SU-DHL-6 (cell line): ENCODE measurements around the gene PSMC2.

Source experiments
- H2AFZ ChIP-seq: fragments of 200-600 bp; sonication (generic); 2 replicates; pipeline ENCODE4 v1.6.1; 2014; ENCODE audit warnings: low read depth, mild to moderate bottlenecking, moderate library complexity, mixed read lengths, antibody characterized with exemption, low read length; ENCODE audit not compliant: severe bottlenecking
- H3F3A ChIP-seq: fragments of 200-600 bp; shearing (Covaris generic); 2 replicates; pipeline ENCODE4 v1.6.0; 2016; ENCODE audit warnings: antibody characterized with exemption, mild to moderate bottlenecking; ENCODE audit not compliant: insufficient read depth
- H3K27ac ChIP-seq: fragments of 200-600 bp; sonication (generic); 2 replicates; pipeline ENCODE4 v1.5.1; 2016; ENCODE audit warnings: low read depth, mild to moderate bottlenecking, low read length, moderate library complexity, mixed read lengths
- H3K27me3 ChIP-seq: fragments of 200-600 bp; sonication (generic), shearing (Covaris generic); 2 replicates; pipeline ENCODE4 v1.6.0; 2014; ENCODE audit warnings: mild to moderate bottlenecking, low read length
- H3K36me3 ChIP-seq: fragments of 200-600 bp; sonication (generic); 2 replicates; pipeline ENCODE4 v1.6.1; 2014; ENCODE audit warnings: mild to moderate bottlenecking, low read length, mixed read lengths
- H3K4me2 ChIP-seq: fragments of 300-600, 200-600 bp; shearing (Covaris generic), sonication (generic); 2 replicates; pipeline ENCODE4 v1.6.0; 2014; ENCODE audit warnings: low read length, low read depth, mild to moderate bottlenecking; ENCODE audit not compliant: poor library complexity, severe bottlenecking
- H3K4me3 ChIP-seq: fragments of 200-600 bp; sonication (generic); 2 replicates; pipeline ENCODE4 v1.5.1; 2014; ENCODE audit warnings: antibody characterized with exemption, low read length, mild to moderate bottlenecking, mixed read lengths; ENCODE audit not compliant: insufficient read depth, poor library complexity, severe bottlenecking
- H3K79me2 ChIP-seq: fragments of 200-600 bp; sonication (generic); 2 replicates; pipeline ENCODE4 v1.6.1; 2014; ENCODE audit warnings: mild to moderate bottlenecking, low read length, moderate library complexity; ENCODE audit not compliant: insufficient read depth
- H3K9ac ChIP-seq: fragments of 200-600 bp; sonication (generic); 2 replicates; pipeline ENCODE4 v1.7.0; 2014; ENCODE audit warnings: mild to moderate bottlenecking, low read length
- H3K9me2 ChIP-seq: fragments of 200-600 bp; sonication (generic); replicated peaks from 2 replicates; pipeline ENCODE4 v1.6.1; 2014; ENCODE audit warnings: low read length; ENCODE audit not compliant: insufficient read depth
- H3K9me3 ChIP-seq: fragments of 200-600 bp; sonication (generic); 2 replicates; pipeline ENCODE4 v1.6.1; 2014; ENCODE audit warnings: low read length, mixed read lengths; ENCODE audit not compliant: insufficient read depth
- H4K20me1 ChIP-seq: fragments of 200-600 bp; sonication (generic); 2 replicates; pipeline ENCODE4 v1.6.1; 2014; ENCODE audit warnings: low read depth, mild to moderate bottlenecking, antibody characterized with exemption, low read length, moderate library complexity, mixed read lengths
- EZH2phosphoT487 ChIP-seq: fragments of 200-600 bp; sonication (generic), shearing (Covaris generic); conservative IDR thresholded peaks from 2 replicates; pipeline ENCODE4 v1.6.1; 2018; ENCODE audit warnings: mild to moderate bottlenecking, antibody characterized with exemption, low read length, moderate library complexity, mixed read lengths
- TF ChIP-seq, protein P1 (sequence below): fragments of 200-600 bp; sonication (generic); IDR thresholded peaks from one replicate; pipeline ENCODE4 v1.5.1; 2017; ENCODE audit warnings: antibody characterized with exemption, mild to moderate bottlenecking, low read length, moderate library complexity; ENCODE audit not compliant: insufficient read depth, poor library complexity, severe bottlenecking

Gene PSMC2

DNA sequence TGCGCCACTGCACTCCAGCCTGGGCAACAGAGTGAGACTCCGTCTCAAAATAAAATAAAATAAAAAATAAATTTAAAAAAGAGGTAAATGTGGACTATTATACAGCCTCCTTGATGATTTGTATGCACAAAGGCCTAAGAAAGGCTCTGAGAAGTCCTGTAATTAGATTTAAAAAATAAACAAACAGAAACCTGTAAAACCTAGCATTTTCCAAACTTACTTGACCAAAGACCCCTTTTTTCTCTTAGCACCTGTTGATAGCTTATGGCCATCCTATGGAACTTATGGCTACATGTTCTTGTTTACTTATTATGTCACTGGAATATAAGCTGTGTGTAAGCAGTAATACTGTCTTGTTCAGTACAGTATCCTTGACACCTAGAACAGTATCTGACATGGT, 8.6 kb upstream of the PSMC2 start:
- no peaks in the 10 kb centered on the region for H4K20me1 ChIP-seq
- H3K9me3 ChIP-seq: no peaks in the 10 kb centered on the region
- H2AFZ ChIP-seq: no peak overlapping the region
- H3F3A ChIP-seq: 0 out of 2 replicates have a peak, but pooled peaks cover 4% of the 10 kb centered on the region
- H3K27me3 ChIP-seq: no peaks in the 10 kb centered on the region
- H3K27ac ChIP-seq: no peak overlapping the region
- H3K9me2 ChIP-seq: no peaks in the 10 kb centered on the region
- no peak overlapping the region for H3K9ac ChIP-seq
- H3K4me2 ChIP-seq: no peak overlapping the region
- H3K4me3 ChIP-seq: no peak overlapping the region
- TF ChIP-seq, protein P1, sequence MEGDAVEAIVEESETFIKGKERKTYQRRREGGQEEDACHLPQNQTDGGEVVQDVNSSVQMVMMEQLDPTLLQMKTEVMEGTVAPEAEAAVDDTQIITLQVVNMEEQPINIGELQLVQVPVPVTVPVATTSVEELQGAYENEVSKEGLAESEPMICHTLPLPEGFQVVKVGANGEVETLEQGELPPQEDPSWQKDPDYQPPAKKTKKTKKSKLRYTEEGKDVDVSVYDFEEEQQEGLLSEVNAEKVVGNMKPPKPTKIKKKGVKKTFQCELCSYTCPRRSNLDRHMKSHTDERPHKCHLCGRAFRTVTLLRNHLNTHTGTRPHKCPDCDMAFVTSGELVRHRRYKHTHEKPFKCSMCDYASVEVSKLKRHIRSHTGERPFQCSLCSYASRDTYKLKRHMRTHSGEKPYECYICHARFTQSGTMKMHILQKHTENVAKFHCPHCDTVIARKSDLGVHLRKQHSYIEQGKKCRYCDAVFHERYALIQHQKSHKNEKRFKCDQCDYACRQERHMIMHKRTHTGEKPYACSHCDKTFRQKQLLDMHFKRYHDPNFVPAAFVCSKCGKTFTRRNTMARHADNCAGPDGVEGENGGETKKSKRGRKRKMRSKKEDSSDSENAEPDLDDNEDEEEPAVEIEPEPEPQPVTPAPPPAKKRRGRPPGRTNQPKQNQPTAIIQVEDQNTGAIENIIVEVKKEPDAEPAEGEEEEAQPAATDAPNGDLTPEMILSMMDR: no peak
- no peak for TF ChIP-seq EZH2phosphoT487
- peaks cover 84% of the 10 kb centered on the region for H3K79me2 ChIP-seq
- peaks cover 36% of the 10 kb centered on the region for H3K36me3 ChIP-seq

GRCh38 chr7:103341466-103341865, 6.0 kb upstream of the PSMC2 start:
- Histone ChIP-seq H2AFZ (no peak overlapping the region), H3K9me2 (no peaks in the 10 kb centered on the region), H3K79me2 (peaks cover 79% of the 10 kb centered on the region), H3K9ac (no peak overlapping the region), H4K20me1 (no peaks in the 10 kb centered on the region), H3K9me3 (no peaks in the 10 kb centered on the region), H3F3A (peaks cover 5% of the 10 kb centered on the region; the same call in 1 of the 2 replicates), H3K27me3 (no peaks in the 10 kb centered on the region), H3K36me3 (peaks cover 32% of the 10 kb centered on the region), H3K4me2 (no peak overlapping the region), H3K27ac (no peak overlapping the region), H3K4me3 (no peak overlapping the region)
- TF ChIP-seq, protein P1: no peak
- no peak for TF ChIP-seq EZH2phosphoT487

- Histone ChIP-seq H3F3A (peaks cover 13% of the 10 kb centered on the region; the same call in 1 of the 2 replicates), H3K4me3 (peak overlapping the region; percentile 84), H3K9me2 (no peaks in the 10 kb centered on the region), H4K20me1 (no peaks in the 10 kb centered on the region), H3K4me2 (peak overlapping the region; percentile 77), H3K27ac (no peak overlapping the region; the same call in 1 of the 2 replicates), H3K9me3 (no peaks in the 10 kb centered on the region), H3K36me3 (peaks cover 19% of the 10 kb centered on the region), H3K27me3 (no peaks in the 10 kb centered on the region), H3K79me2 (peaks cover 79% of the 10 kb centered on the region), H2AFZ (no peak overlapping the region), H3K9ac (peak overlapping the region; percentile 88)
- TF ChIP-seq, protein P1: no peak
- TF ChIP-seq EZH2phosphoT487: no peak
Observed at GRCh38 chr7:103343332-103343731, 4.1 kb upstream of the PSMC2 start.
